Right atrium auricular region (tissue), 2 donors: ENCODE data around the gene ZBTB5. TPM values are rescaled to one million over a fixed set of nuclear protein-coding genes. Genes with fewer than 3 reads are reported as not detected.

Experiments used
- DNase-seq: peaks from one replicate; pipeline ENCODE4 v3.0.0-alpha.2; 2019; ENCODE audit warnings: low spot score
- H3K27ac ChIP-seq, 2 donors: fragments of 200-600 bp; sonication (generic); 1 replicate in 1 of 2; 2 replicates in 1 of 2; pipeline ENCODE4 v1.5.1; 2016 to 2019
- H3K27me3 ChIP-seq, 2 donors: fragments of 200-600 bp; sonication (generic); one replicate each; pipeline versions ENCODE4 v1.5.1 to v1.6.0; 2017 to 2019
- H3K36me3 ChIP-seq: fragments of 200-600 bp; sonication (generic); one replicate; pipeline ENCODE4 v1.5.1; 2016
- H3K4me1 ChIP-seq, 2 donors: fragments of 200-600 bp; sonication (generic); one replicate each; pipeline versions ENCODE4 v1.5.1 to v1.6.0; 2017 to 2019
- H3K4me3 ChIP-seq, 2 donors: fragments of 200-600 bp; sonication (generic); 1 replicate in 1 of 2; 2 replicates in 1 of 2; pipeline ENCODE4 v1.5.1; 2017 to 2019; ENCODE audit warnings: mild to moderate bottlenecking in 1 of 2, moderate library complexity in 1 of 2
- H3K9me3 ChIP-seq, 2 donors: fragments of 200-600 bp; sonication (generic); one replicate each; pipeline ENCODE4 v1.5.1; 2019
- CTCF ChIP-seq, 2 donors: fragments of 200-600 bp; sonication (generic); IDR thresholded peaks; one replicate each; pipeline ENCODE4 v1.5.1; 2019; ENCODE audit warnings: antibody characterized with exemption in 2 of 2
- total RNA-seq, 2 donors: library from RNA; depleted of rRNA; stranded (reverse); fragments of >200 nt; gene quantifications; one replicate each; pipeline ENCODE4 v1.1.0, GENCODE V29; 2016

ZBTB5 gene
- total RNA-seq, 2 donors from 2014 or later, result 4.9 to 9.9 TPM

- H3K36me3 ChIP-seq, result peaks cover 61% of the 10 kb centered on the region
- no peak overlapping the region for H3K4me3 ChIP-seq
- H3K9me3 ChIP-seq, result no peaks in the 10 kb centered on the region
- TF ChIP-seq CTCF (IDR thresholded peaks at IDR 0.05), result no peak
- DNase-seq, result no peak
- H3K27ac ChIP-seq, result no peak overlapping the region
- H3K27me3 ChIP-seq, result no peaks in the 10 kb centered on the region
- H3K4me1 ChIP-seq, result no peaks in the 10 kb centered on the region
These were observed 36.8 kb upstream of the ZBTB5 start for GRCh38 chr9:37501957-37502596.

GRCh38 chr9:37499297-37499696 lies 34.0 kb upstream of the ZBTB5 start:
- Histone ChIP-seq H3K9me3 (no peaks in the 10 kb centered on the region), H3K4me1 (no peaks in the 10 kb centered on the region), H3K4me3 (no peak overlapping the region), H3K27me3 (no peaks in the 10 kb centered on the region), H3K36me3 (peaks cover 77% of the 10 kb centered on the region), H3K27ac (no peak overlapping the region)
- no peak for DNase-seq
- no peak for TF ChIP-seq CTCF (IDR thresholded peaks at IDR 0.05)

GRCh38 chr9:37498457-37498856 lies 33.2 kb upstream of the ZBTB5 start:
- Histone ChIP-seq H3K27ac (no peak overlapping the region), H3K4me1 (no peaks in the 10 kb centered on the region), H3K4me3 (no peak overlapping the region), H3K27me3 (no peaks in the 10 kb centered on the region), H3K36me3 (peaks cover 84% of the 10 kb centered on the region), H3K9me3 (no peaks in the 10 kb centered on the region)
- no peak for DNase-seq
- TF ChIP-seq CTCF (IDR thresholded peaks at IDR 0.05), result no peak

GRCh38 chr9:37497320-37497719 lies 32.1 kb upstream of the ZBTB5 start:
- Histone ChIP-seq H3K27me3 (no peaks in the 10 kb centered on the region), H3K36me3 (peaks cover 83% of the 10 kb centered on the region), H3K27ac (no peak overlapping the region), H3K9me3 (no peaks in the 10 kb centered on the region), H3K4me3 (no peak overlapping the region), H3K4me1 (no peaks in the 10 kb centered on the region)
- no peak for DNase-seq
- TF ChIP-seq CTCF (IDR thresholded peaks at IDR 0.05), result no peak

- H3K9me3 ChIP-seq, result no peaks in the 10 kb centered on the region
- DNase-seq, result no peak
- H3K27me3 ChIP-seq, result no peaks in the 10 kb centered on the region
- no peaks in the 10 kb centered on the region for H3K4me1 ChIP-seq
- no peak for TF ChIP-seq CTCF (IDR thresholded peaks at IDR 0.05)
- no peak overlapping the region for H3K27ac ChIP-seq
- H3K4me3 ChIP-seq, result no peak overlapping the region
- peaks cover 78% of the 10 kb centered on the region for H3K36me3 ChIP-seq
These were observed 30.8 kb upstream of the ZBTB5 start for GRCh38 chr9:37496020-37496419.

GRCh38 chr9:37495571-37495970 lies 30.3 kb upstream of the ZBTB5 start:
- DNase-seq, result no peak
- H3K27me3 ChIP-seq, result no peaks in the 10 kb centered on the region
- H3K27ac ChIP-seq, result no peak overlapping the region
- H3K4me3 ChIP-seq, result no peak overlapping the region
- TF ChIP-seq CTCF (IDR thresholded peaks at IDR 0.05), result no peak
- no peaks in the 10 kb centered on the region for H3K9me3 ChIP-seq
- H3K4me1 ChIP-seq, result no peaks in the 10 kb centered on the region
- H3K36me3 ChIP-seq, result peaks cover 78% of the 10 kb centered on the region
